Muscle of arm (tissue), 12 donors: Measurements from ENCODE around the gene UBE2H. TPM values are rescaled to one million over a fixed set of nuclear protein-coding genes. Genes with fewer than 3 reads are reported as not detected.

Experiments used
- DNase-seq: peaks from one replicate; pipeline ENCODE4 v3.0.0-alpha.2; 2013
- polyA plus RNA-seq, 12 donors: library from polyadenylated mRNA; unstranded; fragments of 120-200 nt; gene quantifications; one replicate each; pipeline ENCODE4 v1.2.1, GENCODE V29; 2013; ENCODE audit not compliant: insufficient read length in 12 of 12

UBE2H gene
- polyA plus RNA-seq, 12 donors: 80.2 to 127 (median 104) TPM; not detected in 1

DNA sequence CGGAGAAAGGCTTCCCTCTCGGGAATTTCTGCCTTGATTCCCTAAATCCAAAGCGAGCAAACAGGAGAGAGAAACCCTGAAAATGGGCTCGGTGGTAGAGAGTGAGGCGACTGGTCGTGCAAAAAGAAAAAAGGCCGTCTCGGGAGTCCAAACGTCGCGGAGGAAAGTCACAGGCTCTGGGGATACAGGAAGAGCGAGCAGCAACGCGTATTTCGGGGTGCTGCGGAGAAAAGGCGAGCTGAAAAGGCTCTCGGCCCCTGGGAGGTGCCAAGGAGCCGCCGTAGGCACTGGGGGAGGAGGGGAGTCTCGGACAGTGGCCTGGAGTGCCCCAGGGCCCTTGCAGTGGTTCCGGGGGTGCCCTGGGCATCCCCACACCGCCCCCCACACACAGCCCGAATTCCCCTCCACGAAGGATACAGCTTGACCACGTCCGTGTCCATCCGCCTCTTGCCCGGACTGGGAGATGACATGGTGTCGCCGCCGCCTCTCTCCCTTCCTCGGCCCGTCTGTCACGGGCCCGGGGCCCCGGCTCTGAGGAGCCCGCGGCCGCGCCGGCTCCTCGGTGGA is 591 bp downstream of the UBE2H start:
- DNase-seq: peak; percentile 46

DNA sequence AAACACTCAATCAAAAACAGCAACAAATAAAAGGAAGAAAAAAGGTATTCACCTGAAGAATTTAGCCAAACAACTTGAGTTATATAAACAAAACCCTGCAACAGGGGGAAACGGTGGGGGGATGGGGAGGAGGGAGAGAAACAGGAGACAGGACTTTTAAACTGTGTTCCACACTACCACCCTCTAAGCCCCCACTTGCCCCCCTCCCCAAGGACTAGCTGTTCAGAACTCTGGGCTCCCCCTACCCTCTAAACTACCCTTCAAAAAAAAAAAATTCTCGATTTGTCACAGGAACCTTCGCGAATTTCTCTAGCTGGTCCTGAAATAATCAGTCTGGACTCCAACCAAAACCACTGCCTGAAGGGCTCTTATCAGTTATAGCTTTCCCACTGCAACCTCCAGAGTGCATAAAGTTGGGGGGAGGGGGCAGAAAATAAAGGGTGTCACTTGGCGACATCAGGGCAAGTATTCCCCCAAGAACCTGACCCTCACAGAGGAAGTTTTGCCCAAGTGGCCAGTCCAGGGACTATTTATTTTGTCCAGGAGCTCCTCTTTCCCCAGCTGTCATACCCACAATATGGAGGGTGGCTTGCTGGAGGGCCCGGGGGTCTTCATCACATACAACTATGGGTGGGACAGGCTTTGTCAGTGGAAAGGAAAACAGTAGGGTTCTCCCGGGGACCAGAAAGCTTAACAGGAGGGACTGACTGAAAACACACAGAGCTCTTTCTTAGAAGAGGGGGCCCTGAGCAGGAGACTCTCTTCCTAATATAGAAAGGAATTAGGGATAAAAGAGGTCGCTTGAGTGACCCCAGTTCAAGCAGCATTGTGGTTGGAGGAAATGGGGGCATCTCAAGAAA is 1.3 kb downstream of the UBE2H start:
- peak; percentile 46 for DNase-seq

DNA sequence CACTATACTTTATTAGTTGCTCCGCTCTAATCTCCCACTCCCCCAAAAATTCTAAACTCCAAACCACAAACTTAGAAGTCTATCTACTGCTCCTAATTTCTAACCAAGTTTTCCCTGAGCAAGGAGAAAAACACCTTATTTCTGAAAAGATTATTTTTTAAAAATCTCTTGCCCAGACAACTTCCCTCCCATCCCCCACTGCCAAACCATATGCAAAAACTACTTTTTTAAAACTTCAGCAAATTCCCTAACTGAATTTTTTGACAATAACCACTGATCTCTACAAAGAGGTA is 1.9 kb downstream of the UBE2H start:
- peak; percentile 14 for DNase-seq

DNA sequence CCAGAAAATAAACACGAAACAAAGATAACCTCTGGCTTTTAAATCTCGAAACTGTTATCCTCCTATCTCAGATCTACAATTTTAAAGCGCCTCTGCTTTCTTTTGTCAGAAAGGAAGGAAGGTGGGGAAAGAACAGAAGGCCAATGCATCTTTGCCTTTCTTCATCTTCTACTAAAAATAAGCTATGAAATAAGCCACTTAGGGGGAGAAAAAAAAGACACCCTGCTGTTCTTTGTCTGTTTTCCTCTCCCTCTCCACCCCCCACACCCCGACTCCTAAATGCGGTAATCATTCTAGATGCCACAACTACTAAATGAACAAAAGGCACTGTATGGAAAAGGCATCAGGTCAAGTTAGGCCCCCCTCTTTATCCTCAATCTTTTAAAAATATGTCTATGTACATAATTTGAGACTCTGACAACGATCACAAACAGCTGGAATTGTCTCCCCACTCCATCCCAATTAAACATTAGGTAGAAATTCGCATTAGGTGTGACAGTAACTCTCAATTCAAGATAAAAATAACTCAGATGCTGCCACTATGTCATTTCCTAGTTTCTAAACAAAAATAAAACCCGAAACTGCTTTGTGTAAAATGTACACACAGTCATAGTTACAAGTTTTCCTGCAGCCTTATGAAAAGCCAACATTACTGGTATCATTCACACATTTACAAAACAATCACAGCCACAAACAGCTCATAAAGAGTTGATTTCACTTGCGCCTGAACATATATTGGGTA is 2.4 kb downstream of the UBE2H start:
- DNase-seq: peak; percentile 38

DNA sequence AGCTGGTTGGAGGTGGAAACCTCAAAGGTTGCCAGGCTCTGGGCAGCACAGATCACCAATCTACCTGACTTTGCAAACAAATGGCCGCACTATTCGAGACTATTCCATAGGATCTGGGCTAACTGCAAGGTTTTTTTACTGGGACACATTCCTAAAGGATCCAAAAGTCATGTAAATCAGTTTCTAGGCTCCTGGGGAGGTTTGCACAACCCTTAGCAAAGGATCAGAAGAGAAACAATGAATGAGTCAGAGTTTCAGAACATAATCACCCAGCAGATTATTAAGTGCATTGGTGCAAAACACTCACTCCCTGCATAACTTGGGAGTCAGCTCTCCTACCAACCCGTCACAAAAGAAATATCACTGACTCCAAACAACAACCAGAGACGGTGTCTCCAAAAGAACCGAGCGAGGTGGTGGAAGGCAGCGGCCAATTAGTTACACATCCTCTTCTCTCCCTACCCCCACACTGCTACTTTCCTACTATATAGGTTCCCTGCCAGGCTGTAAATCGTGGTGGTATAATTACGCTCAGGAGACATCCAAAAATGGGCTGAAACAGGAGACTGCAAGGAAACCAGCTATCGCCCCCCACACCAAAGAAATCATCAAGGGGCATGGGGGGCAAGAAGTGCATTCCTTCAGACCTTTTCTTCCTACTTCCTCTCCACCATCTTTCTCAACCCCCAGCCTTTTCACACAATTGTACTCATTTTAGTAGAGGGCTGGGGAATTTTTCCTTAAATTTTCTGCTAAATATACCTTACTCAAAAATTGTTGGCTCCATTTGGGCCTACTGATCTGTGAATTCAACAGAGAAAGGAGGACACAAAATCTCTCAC is 3.2 kb downstream of the UBE2H start:
- peak; percentile 39 for DNase-seq

DNA sequence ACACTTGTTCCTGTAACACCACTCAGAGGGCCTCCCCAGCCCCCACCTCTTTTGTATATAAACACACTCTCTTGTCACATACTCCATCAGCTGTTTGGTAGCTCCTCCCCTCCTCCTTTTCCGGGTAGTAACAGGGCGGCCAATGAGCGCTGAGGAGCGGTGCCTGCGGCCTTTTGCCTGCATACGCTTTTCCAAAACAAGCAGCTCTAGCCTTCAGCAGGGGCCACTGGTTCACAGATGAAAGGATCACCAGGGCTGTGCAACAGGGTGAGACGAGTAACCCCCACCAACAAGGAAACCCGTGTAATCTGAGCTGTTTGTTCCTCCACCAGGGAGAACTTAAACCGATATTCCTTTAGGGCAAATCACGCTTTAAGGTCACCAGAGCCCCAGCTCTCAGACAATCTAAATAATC is 3.9 kb downstream of the UBE2H start:
- peak; percentile 93 for DNase-seq

DNA sequence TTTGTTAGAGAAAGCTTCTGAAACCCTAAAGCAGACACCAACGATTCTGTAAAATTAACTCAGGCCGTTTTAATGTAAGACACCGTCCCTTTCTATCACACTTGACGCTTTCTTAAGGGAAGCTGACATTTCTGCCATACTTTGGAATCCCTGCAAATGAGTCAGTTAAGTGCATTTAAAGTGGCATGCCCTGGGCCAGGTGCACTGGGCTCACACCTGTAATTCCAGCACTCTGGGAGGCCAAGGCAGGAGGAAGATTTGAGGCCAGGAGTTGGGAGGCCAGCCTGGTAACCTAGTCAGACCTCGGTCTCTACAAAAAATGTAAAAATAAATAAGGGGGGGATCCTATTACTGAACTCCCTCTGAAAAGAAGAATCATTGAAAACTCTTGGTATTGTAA is 4.4 kb downstream of the UBE2H start:
- no peak for DNase-seq

DNA sequence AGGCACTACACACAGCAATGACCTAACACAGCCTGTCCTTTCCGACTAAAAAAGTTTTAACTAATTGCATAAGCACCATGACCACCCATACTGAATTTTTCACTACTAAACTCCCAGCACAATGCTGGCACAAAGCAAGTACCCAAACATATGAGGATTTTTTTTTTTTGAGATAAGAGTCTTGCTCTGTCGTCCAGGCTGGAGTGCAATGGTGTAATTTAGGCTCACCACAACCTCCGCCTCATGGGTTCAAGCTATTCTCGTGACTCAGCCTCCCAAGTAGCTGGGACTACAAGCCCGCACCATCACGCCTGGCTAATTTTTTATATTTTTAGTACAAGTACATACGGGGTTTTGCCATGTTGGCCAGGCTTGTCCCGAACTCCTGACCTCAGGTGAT is 5.1 kb downstream of the UBE2H start:
- DNase-seq: no peak

DNA sequence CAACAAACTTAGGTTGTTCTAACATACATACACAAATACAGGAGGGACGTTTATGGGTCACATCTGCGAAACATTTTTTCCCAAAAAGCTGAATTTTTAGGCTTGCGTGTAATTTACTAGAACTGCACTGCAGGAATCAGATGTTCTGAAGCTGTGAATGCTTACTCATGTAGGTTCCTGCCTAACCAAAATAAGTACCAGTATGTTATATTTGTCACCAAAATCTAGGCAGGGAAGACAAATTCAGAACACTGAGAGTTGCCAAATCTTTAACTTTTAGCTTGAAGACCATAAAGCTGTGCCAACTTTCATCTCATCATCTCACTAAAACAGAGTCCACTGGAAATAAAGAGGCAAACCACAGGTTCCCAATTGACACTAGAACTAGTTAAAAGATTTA is 5.7 kb downstream of the UBE2H start:
- DNase-seq: no peak

DNA sequence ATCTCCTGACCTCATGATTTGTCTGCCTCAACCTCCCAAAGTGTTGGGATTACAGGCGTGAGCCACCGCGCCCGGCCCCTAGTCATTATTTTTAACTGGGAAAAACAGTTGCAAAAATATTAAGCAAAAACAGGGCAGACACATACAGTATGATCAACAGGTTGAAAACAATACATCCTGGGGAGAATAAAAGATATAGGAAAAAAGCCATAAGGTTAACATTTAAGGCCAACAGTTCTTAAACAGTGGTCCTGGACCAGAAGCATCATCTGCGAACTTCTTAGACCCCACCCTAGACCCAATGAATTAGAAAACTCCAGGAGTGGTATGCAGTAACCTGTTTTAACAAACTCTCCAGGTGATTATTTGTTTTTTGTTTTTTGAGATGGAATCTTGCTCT is 6.5 kb downstream of the UBE2H start:
- DNase-seq: no peak

DNA sequence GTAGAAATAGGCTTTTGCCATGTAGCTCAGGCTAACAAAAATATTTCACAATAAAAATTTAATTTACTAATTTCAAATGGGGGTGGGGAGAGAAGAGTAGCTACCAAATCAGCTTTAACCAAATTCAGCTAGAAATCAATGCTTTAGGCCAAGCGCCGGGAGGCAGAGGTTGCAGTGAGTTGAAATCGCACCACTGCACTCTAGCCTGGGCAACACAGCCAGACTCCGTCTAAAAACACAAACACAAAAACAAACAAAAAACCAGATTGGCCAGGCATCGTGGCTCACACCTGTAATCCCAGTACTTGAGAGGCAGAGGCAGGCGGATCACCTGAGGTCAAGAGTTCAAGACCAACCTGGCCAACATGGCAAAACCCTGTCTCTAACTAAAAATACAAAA is 9.4 kb downstream of the UBE2H start:
- DNase-seq: no peak

DNA sequence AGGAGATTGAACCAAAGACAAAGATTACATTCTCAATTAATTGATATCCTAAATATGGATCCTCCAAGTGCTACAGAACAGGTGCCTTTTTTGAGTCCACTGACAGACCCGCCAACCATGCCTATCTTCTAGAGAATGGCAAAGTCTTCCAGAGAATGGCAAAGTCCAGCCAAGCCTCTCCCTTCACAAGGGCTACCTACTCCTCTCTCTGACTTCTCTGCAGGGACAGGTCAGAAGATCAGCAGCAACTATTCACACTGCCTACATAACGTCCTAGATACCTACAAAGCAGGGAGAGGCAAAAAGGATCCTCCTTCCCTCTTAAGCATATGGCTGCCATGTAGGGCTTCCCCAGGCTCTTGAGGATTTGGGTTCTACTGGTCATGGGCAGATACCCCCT is 12.4 kb downstream of the UBE2H start:
- no peak for DNase-seq

DNA sequence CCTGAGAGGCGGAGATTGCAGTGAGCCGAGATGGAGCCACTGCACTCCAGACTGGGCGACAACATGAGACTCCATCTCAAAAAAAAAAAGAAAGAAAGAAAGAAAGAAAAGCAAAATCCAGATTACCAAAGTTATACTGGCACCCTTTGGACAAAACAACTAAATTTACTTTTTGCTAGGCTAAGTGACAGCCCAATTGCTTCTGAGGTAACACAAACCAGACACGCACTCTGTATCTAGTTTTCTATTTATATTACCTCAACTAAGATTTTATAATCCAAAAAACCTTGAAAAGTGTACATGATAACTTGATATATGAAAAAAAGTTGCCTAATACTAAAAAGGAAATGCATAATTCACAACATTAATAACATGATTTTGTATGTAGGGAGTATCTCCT is 12.9 kb downstream of the UBE2H start:
- DNase-seq: no peak

DNA sequence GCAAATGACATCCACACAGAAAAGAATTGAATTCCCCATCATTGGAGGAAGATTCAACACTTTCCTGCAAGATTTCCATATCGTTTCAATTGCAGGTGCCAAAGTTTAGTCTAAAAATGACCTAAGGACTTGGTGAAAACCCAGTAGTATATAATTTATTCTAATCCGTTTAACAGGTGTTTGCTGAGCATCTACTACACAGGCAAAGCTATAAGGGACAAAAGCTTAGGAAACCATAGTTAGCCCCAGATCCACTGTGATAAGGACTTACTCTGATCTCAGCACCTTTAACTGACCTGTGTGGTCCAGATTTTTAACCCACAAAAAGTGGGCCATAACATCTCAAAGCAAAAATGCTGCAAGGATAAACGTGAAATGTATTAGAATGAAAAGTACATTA is 19.1 kb downstream of the UBE2H start:
- no peak for DNase-seq

DNA sequence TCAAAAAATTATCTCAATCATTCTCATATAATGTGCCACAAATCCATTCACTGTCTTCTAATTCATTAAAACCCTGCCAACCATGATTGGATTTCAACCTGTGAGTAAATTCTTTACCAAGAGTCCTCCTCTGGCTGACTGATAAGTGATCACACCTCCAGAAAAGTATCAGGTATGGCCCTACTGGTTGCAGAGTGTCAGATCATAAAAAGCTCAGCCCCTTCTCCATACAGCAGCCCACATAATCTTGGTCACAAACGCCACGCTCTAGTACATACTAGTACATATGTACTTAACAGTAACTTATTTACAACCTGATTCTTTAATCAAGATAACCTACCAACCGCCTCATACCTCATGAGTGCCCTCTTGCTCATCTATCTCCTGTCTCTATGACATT is 26.1 kb downstream of the UBE2H start:
- DNase-seq: no peak

DNA sequence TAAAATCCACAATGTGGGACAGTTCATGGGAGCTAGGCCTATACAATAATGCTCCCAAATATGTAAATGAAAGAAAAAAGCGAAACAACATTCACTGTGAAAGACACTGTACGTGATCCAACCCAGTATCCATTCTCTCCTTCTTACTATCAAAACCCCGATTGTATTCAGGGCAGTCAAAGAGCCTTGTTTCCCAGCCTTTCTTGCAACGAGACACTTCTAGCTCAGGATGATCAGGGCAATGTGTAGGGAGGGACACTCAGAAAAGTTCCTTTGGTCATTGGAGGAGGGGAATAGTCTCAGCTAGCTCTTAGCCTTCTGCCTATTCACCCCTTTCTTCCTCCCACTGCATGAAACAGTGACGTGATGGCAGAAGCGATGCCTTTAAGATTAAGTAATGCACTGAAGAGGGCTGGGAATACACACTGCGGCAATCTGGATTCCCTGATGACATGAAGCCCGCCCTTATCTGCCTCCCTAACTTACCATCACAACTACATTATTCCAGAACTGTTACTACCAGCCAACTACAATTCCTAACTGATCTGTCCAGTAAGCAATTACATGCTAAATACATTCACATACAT is 27.3 kb downstream of the UBE2H start:
- DNase-seq: peak; percentile 39

DNA sequence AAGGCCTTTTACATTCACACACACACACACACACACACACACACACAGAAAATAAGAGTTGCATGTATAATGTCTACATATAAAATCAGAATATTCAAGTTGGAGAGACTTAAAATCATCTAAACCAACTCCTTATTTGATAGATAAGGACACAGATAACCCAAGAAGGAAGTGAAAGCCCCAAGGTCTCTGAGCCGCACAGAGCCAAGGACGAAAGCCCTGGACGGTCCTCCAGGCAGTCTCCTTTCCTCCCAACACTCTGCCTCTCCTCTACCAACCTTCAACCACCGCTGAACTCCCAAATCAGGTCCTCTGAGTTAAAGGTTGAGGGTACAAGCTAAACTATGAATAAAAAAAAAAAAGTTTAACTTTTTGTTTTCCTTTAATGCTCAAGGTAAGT is 28.2 kb downstream of the UBE2H start:
- DNase-seq: no peak

DNA sequence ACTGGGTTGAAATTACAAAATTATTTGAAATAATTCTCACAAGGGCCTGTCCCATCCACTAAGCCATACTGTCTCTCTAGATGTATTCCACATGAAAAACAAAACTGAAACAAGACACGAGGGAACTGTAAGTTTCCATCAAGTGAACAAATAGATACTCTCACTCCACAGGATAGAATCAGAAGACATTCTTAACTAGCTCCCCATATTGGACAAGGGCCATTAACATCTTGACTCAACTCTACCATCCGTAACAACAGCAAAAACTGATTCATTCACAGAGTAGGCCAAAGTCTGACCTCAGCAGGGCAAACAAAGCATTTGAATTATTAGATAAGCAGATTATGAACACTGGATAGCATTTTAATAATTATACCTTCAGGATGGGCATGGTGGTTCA is 29.1 kb downstream of the UBE2H start:
- DNase-seq: no peak

DNA sequence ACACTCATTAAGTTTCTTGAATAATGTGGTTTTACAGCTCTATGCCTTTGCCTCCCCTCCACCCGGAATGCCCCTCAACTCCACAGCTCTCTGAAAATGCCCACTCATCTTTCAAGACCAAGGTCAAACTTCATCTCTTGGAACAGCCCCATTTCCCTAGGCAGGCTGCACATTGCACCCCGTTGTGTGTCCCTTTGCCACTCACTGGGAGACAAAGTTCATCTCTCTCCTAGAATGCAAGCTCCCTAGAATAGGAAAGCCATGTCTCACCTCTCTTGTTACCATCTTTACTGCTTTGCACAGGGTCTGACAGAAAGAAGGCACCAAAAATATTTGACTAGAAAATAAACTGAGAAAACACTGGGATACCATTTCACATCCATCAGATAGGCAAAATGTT is 33.3 kb downstream of the UBE2H start:
- no peak for DNase-seq

DNA sequence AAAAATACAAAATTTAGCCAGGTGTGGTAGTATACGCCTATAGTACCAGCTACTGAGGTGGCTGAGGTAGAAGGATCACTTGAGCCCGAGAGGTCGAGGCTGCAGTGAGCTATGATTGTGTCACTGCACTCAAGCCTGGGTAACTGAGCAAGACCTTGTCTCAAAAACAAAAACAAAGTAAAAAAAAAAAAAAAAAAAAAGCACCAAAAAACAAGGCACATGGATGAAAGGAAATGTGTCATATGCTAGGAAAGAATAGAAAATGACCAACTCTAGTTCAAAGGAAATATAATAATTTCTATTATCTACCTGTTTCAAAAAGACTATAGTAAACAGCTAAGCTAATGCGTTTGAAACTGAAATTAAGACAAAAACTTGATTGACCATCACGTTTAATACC is 33.8 kb downstream of the UBE2H start:
- no peak for DNase-seq

DNA sequence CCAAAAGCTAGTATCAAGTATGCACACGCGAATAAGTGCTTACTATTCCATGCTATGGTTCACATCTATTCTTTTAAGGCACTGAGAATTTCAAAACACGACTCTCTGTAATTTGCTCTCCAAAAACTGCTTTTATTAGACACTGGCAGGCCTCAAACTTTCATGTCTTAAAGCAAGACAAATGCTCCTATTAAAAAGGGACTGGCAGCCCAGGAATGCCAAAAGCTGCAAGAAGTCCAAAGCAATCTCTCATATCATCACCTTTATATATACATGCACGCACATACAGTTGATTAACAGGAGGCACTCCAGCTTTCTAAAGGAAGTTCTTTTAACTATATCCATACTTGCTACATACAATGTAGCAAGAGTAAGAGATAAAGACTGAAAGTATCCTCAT is 34.8 kb downstream of the UBE2H start:
- no peak for DNase-seq
